GM08714 (cell line): ENCODE results near the gene ZNF865.
"Not testable (repeated sequence)": the region's sequence is repeated elsewhere in the genome, so short reads cannot be mapped to it uniquely, and the experiment has no call there.

ENCODE experiments used
- H3K4me3 ChIP-seq: fragments of 200-500 bp; sonication (Bioruptor generic); 2 replicates; pipeline ENCODE4 v1.5.1; 2014; ENCODE audit warnings: mild to moderate bottlenecking, low read length, inconsistent platforms
- ZNF274 ChIP-seq: IDR thresholded peaks from 2 replicates; pipeline ENCODE4 v1.6.1; 2012; ENCODE audit warnings: mild to moderate bottlenecking, low read depth, low read length

ZNF865 gene

DNA sequence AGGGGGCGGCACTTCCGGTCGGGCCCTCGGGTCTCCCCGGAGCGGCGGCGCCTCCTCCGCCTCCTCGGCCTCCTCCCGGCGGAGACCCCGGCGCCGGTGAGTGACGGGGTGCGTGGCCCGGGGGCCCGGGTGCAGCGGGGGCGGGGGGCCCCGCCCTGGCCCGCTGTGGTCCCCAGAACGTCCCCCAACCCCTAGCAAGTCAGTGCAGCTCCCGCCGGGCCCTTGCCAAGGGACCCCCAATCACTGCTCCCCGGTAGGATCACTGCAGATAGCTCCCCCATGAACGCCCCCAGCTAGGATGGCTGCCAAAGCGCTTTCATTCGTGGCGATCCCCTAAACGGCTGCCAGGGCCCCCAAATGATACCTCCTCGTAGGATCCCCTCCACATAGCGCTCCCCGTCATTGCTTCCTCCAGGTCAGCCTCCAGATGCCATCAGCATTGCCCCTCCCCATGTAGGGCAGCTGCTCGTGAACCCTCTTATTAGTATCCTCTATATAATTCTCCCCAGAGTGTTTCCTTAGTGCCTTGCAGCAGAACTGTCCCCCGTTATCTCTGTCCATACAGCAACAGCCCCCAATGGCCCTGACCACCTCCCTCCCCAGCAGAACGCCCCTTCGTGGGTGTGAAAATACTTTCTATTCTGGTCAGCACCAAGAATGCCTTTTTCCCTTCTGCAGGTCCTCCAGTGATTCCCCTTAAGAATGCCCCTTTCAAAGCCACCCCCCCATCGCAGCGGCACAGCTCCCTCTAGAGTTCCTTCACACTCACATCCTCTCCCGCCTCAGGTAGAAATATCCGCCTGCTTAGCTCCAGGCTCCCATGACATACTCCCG is at the start of gene ZNF865:
Gene ZNF865, plus strand, starts transcription at position 11 of the 834 bp plus-strand sequence. CDS start 7,972 bp downstream, outside the sequence.
- peak within 1 kb of the TSS; percentile 92 for H3K4me3 ChIP-seq
- no peak for TF ChIP-seq ZNF274

DNA sequence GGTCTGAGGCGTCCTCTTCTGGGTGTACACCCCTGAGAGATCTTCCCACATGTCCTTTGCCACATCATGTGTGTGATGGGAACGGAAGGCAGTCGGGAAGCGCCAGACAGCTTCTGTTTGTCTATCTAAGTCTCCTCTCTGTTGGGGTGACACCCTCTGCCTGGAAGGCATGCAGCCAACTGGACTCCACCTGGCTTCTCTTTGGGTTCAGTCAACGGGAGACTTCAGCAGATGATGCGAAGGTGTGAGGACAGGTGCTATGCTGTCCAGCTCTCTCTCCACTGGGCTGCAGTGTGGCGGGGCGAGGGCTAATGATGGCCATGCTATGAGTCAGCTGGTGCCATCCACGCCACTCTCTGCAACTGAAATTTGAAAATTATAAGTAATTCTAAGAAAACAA is 45.8 kb upstream of the ZNF865 start:
- TF ChIP-seq ZNF274 = no peak
- H3K4me3 ChIP-seq = no peak overlapping the region

DNA sequence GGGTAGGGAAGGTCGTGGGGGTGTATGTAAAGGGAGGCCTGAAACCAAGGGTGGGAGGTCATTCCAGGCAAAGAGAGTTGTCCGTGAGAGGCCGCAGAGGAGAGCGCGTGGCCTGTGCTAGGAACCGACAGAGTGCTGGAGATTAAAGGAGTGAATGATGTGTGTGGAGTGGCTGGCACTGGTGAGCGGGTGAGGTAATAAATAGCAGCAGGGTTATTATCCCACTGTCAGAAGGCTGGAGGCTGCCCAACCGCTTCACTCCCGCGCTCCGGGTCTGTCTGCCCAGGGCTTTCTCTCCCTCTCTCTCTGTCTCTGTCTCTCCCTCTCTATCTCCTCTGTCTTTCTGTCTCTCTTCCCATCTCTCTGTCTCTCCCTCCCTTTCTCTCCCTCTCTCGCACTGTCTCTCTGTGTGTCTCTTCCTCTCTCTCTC is 42.2 kb upstream of the ZNF865 start:
- no peak for TF ChIP-seq ZNF274
- H3K4me3 ChIP-seq = no peak overlapping the region

DNA sequence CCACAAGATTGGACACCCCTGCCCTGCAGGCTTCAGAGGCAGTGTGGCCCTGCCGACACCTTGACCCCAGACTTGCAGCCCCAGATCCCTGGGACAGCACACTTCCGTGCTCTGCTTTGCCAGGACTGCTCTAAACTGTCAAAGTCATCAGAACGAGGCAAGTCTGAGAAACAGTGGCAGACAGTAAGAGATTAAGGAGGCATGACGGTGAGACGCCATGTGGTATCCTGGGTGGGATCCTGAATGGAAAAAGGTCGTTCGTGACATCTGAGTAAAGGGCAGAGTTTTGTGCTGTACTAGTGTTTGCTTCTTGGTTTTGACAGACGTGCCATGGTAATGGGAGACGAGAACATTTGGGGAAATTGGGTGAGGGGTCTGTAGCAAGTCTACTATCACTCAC is 38.6 kb upstream of the ZNF865 start:
- no peak for TF ChIP-seq ZNF274
- H3K4me3 ChIP-seq = no peak overlapping the region

DNA sequence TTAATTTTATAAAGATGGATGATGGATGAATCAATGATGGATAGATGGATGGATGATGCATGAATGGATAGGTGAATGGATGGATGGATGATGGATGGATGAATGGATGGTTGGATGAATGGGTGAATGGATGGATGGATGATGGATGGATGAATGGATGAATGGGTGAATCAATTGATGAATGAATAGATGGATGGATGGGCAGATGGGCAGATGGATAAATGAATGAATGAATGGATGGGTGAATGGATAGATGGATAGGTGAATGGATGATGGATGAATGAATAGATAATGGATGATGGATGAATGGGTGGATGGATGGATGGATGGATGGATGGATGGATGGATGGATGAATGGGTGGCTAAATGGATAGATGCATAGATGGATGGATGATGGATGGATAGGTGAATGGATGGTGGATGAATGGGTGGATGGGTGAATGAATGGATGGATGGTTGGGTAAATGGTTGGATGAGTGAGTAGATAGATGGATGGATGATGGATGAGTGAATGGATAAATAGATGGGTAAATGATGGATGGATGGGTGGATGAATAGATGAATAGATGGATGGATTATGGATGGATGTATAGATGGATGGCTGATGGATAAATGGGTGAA is 37.6 kb upstream of the ZNF865 start:
- H3K4me3 ChIP-seq = no peak overlapping the region
- TF ChIP-seq ZNF274 = no peak

DNA sequence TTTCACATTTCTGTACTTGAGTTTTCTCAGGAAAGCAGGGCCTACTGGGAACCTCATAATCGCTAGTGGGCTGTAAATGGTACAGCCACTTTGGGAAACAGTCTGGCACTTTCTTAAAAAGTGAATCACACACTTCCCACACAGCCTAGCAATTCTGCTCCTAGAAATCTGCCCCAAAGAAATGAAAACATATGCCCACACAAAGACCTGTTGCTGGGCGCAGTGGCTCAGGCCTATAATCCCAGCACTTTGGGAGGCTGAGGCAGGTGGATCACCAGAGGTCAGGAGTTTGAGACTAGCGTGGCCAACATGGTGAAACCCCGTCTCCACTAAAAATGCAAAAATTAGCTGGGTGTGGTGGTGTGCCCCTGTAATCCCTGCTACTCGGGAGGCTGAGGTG is 36.0 kb upstream of the ZNF865 start:
- not testable (repeated sequence) for H3K4me3 ChIP-seq

DNA sequence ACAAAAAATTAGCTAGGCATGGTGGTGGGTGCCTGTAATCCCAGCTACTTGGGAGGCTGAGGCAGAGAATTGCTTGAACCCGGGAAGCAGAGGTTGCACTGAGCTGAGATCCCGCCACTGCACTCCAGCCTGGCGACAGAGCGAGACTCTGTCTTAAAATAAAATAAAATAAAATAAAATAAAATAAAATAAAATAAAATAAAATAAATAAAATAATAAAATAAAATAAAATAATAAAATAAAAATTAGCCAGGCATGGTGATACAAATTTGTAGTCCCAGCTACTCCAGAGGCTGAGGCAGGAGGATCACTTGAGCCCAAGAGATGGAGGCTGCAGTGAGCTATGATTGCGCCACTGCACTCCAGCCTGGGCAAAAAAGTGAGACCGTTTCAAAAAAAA is 31.5 kb upstream of the ZNF865 start:
- not testable (repeated sequence) for H3K4me3 ChIP-seq

DNA sequence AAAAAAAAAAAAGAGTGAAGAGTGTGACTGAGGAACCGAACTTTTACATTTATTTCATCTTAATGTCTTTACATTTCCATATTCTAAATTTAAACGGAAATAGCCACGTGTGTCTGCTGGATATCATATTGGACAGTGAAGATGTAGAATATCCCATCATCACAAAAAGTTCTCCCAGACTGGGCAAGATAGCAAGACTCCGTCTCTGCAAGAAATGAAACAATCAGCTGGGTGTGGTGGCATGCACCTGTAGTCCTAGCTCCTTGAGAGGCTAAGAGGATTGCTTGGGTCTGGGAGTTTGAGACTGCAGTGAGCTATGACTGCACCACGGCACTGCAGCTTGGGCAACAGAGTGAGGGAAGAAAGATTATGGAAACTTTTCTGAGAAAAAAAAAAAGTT is 28.7 kb upstream of the ZNF865 start:
- TF ChIP-seq ZNF274 = no peak

DNA sequence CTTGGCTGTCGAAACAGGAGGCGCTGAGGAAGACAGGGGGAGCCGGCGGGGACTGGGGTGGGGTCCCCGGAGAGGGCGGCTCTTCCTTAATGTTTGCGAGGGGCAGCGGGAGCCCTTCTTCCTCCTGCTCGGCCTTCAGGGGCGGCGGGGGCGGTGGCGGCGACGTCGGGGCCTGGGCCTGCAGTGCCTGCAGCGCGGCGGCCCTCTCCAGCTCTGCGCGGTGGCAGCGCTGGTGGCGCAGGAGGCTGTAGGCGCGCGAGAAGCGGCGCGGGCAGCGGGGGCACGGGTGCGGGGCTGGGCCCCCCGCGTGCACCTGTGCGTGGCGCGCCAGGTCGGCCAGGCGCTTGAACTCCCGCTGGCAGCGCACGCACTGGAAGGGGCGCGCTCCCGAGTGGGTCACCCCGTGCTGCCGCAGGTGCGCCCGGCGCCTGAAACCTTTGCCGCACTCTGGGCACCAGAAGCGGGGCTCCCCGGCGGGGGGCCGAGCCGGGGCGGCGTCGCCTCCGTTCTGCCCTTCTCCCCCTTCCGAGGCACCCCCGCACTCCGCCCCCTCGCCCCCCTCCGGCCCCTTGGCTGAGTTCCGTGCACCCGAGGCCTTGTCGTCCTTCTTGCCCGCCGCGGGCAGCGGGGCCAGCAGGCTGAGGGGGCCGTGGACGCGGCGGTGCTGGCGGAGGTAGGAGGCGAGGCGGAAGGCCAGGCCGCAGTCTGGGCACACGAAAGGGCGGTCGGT is 27.3 kb upstream of the ZNF865 start:
- no peak overlapping the region for H3K4me3 ChIP-seq
- no peak for TF ChIP-seq ZNF274

More for the DNA sequence above, 28.7 kb upstream of the ZNF865 start:
- no peak overlapping the region for H3K4me3 ChIP-seq

DNA sequence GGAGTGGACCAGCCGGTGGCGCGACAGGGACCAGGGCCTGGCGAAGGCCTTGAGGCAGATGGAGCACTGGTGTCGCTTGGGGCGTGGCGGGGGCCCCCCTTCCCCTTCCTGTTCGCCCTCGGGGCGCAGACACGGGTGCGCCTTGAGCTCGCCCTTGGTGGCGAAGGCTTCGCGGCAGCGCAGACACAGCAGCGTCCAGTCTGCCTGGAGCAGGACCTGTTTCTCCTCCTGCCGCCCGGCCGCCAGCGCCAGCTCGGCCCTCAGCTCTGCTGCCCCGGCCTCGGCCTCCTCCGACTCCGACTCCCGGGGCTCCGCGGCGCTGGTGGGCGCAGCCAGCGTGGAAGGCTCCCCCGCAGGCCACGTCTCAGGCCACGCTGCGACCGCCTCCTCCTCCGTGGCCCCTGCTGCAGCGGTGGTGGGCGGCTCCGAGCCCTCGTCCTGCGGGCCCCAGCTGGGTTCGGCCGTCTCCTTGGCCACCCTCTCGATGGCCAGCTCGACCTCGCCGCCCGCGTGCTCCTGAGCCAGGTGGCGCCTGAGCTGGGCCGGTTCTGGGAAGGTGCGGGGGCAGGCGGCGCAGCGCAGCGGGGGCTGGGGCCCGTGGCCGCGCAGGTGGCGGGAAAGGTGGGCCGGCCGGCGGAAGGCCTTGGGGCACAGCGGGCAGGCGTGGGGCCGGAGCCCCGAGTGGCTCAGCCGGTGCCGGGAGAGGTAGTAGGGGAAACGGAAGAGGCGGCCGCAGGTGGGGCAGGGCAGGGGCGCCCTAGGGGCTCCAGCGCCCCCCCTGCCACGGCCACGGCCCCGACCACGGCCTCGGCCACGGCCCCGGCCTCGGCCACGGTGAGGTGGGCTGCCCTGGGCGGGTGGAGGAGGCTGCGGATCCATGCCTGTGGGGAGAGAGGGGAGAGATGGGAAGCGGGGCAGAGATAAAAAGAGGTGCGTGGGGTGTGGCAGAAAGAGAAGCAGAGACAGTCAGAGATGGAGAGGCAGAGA is 26.4 kb upstream of the ZNF865 start:
- TF ChIP-seq ZNF274 = no peak

DNA sequence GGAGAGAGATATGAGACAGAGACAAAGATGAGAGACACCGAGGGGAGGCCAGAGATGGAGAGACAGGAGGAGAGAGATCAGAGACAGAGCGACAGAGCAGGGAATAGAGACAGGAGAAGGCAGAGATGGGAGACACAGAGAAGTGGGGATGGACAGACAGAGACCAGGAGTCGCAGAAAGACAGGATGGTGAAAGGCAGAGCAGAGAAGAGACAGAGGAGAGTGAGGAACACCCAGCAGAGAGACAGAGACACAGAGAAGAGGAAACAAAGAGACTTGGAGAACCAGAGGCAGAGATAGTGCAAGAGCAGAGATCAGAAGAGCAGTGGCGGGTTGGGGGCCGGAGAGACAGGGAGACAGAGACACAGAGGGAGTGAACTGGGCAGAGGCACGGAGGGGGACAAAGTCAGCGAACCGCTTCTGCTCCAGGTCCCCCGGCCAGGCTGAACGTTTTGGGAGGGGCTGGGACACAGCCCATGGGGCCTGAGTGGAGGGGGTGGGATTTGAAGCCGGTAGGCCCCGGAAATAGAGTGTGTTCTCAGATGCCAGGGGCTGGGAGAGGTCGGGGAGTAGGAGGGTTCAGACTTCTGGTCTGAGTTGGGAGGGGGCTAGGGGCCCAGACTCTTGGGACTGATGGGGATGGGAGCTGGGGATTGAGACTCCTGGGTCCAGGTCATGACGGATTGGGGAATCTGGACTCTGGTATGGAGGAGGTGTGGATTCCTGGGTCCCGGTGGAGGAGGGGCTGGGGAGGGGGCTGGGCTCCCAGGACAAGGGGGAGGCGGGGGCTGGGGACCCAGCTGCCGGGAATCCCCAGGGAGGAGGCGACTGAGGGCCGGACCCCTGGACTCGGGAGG is 25.5 kb upstream of the ZNF865 start:
- no peak for TF ChIP-seq ZNF274
- peak overlapping the region; percentile 80 for H3K4me3 ChIP-seq

More for the DNA sequence above, 26.4 kb upstream of the ZNF865 start:
- peak overlapping the region; percentile 80; the same call in 1 of the 2 replicates for H3K4me3 ChIP-seq

DNA sequence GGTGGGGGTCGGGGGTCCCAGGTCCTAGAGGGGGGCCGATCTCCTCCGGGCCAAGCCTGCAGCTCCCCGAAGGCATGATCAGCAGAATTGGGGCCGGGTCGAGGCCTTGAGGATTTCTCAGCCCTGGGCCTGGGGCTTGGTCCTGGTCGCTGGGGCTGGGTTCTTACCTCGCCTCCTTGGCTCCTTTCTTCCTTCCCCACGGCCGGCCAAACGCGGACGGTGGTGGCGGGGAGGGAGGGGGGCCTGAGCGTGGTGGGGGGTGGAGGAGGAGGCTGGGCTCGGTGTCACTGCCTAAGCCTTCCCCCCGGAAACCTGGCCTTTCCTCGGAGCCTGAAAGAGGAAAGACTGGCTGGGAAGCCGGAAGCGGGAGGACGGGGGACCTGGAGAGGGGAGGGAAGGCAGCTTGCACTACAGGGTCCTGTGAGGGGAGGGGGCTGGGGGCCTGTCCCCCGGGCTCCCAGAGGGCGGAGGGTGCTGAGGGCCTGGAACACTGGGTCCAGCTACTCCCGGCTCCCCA is 24.8 kb upstream of the ZNF865 start, which contains the start of gene ZNF579:
Gene ZNF579, minus strand, starts transcription at position 221 of the 517 bp plus-strand sequence. CDS start 1,209 bp downstream, outside the sequence.
- peak within 1 kb of the TSS; percentile 80 for H3K4me3 ChIP-seq
- no peak for TF ChIP-seq ZNF274
